GM12892 (cell line): ENCODE results near the gene C10orf105.

Source experiments
- POLR2A ChIP-seq: IDR thresholded peaks from 2 replicates; pipeline ENCODE4 v1.6.1; 2011; ENCODE audit warnings: low read depth, low read length, control low read depth
- POLR2AphosphoS5 ChIP-seq: IDR thresholded peaks from 2 replicates; pipeline ENCODE4 v1.6.1; 2011; ENCODE audit warnings: low read depth, low read length, control low read depth

GRCh38 chr10:71744897-71745663 lies 25.5 kb upstream of the C10orf105 start:
- TF ChIP-seq POLR2AphosphoS5: no peak
- TF ChIP-seq POLR2A: no peak
